ENCODE results near the gene NUFIP2.

Gene NUFIP2

GRCh38 chr17:29207975-29208374 lies 86.0 kb downstream of the NUFIP2 start:
- Mint-ChIP-seq H3K27me3 (peaks cover 4% of the 10 kb centered on the region), H3K9me3 (no peaks in the 10 kb centered on the region), H3K36me3 (ENCODE audit: low read depth) (no peaks in the 10 kb centered on the region), H3K27ac (no peak overlapping the region), H3K4me3 (no peak overlapping the region), H3K4me1 (no peaks in the 10 kb centered on the region)
- DNase-seq = no peak
- no peak for ATAC-seq
